Measurements from ENCODE around the gene TAS2R41.
"Not testable (repeated sequence)": the region's sequence is repeated elsewhere in the genome, so short reads cannot be mapped to it uniquely, and the experiment has no call there.

The TAS2R41 gene

GRCh38 chr7:143496263-143496662, 18.6 kb downstream of the TAS2R41 start:
- no peak for DNase-seq

- DNase-seq: no peak
Observed at GRCh38 chr7:143497008-143497795, 19.5 kb downstream of the TAS2R41 start.

- no peak for DNase-seq
Observed at GRCh38 chr7:143499246-143499645, 21.6 kb downstream of the TAS2R41 start.

- DNase-seq: no peak
Observed at GRCh38 chr7:143499743-143500348, 22.2 kb downstream of the TAS2R41 start.

GRCh38 chr7:143503261-143503660, 25.6 kb downstream of the TAS2R41 start:
- no peak for DNase-seq

- no peak for DNase-seq
Observed at GRCh38 chr7:143504215-143504936, 26.7 kb downstream of the TAS2R41 start.

- no peak for DNase-seq
Observed at GRCh38 chr7:143504937-143505297, 27.2 kb downstream of the TAS2R41 start.

- no peak for DNase-seq
Observed at GRCh38 chr7:143505838-143506237, 28.2 kb downstream of the TAS2R41 start.

GRCh38 chr7:143507094-143507518, 29.4 kb downstream of the TAS2R41 start:
- no peak for DNase-seq

- no peak for DNase-seq
Observed at GRCh38 chr7:143507534-143508055, 29.9 kb downstream of the TAS2R41 start.

- no peak for DNase-seq
Observed at GRCh38 chr7:143510854-143511592, 33.4 kb downstream of the TAS2R41 start.

GRCh38 chr7:143511593-143512047, 33.9 kb downstream of the TAS2R41 start:
- DNase-seq: no peak

- DNase-seq: no peak
Observed at GRCh38 chr7:143512488-143513340, 35.0 kb downstream of the TAS2R41 start.

- DNase-seq: no peak
Observed at GRCh38 chr7:143514487-143514886, 36.8 kb downstream of the TAS2R41 start.

GRCh38 chr7:143514995-143515735, 37.5 kb downstream of the TAS2R41 start:
- DNase-seq: no peak

GRCh38 chr7:143516981-143517380, 39.3 kb downstream of the TAS2R41 start:
- DNase-seq: no peak

- DNase-seq: no peak
Observed at GRCh38 chr7:143518521-143518920, 40.8 kb downstream of the TAS2R41 start.

- DNase-seq: no peak
Observed at GRCh38 chr7:143518941-143519340, 41.3 kb downstream of the TAS2R41 start.

- no peak for DNase-seq
Observed at GRCh38 chr7:143519411-143520131, 41.9 kb downstream of the TAS2R41 start.

GRCh38 chr7:143522309-143522916, 44.7 kb downstream of the TAS2R41 start:
- DNase-seq: not testable (repeated sequence)

Measured in CD4-positive, alpha-beta T cell treated with Interleukin-21 for 1 hour (primary cell).